Stimulated activated CD8-positive, alpha-beta memory T cell treated with anti-CD3 and anti-CD28 coated beads, Interleukin-12 subunit alpha, Interleukin-12 subunit beta, amount 100 ng/mL, for 4 hours (primary cell): ENCODE data around the gene PAX5.

Experiments used
- DNase-seq: peaks from one replicate; pipeline ENCODE4 v3.0.0-alpha.2; 2020; ENCODE audit warnings: low read depth

The PAX5 gene

GRCh38 chr9:36987891-36988290 is 46.2 kb downstream of the PAX5 start:
- DNase-seq, result no peak

- DNase-seq, result no peak
These were observed 46.7 kb downstream of the PAX5 start for GRCh38 chr9:36987409-36987808.

- DNase-seq, result no peak
These were observed 47.3 kb downstream of the PAX5 start for GRCh38 chr9:36986468-36987408.

GRCh38 chr9:36985769-36986467 is 48.1 kb downstream of the PAX5 start:
- no peak for DNase-seq

GRCh38 chr9:36985061-36985768 is 48.9 kb downstream of the PAX5 start:
- DNase-seq, result no peak

GRCh38 chr9:36980148-36980974 is 53.7 kb downstream of the PAX5 start:
- no peak for DNase-seq

- DNase-seq, result no peak
These were observed 57.6 kb downstream of the PAX5 start for GRCh38 chr9:36976371-36977030.

GRCh38 chr9:36974731-36975130 is 59.3 kb downstream of the PAX5 start:
- DNase-seq, result no peak

GRCh38 chr9:36971935-36972488 is 62.1 kb downstream of the PAX5 start:
- no peak for DNase-seq

- no peak for DNase-seq
These were observed 63.8 kb downstream of the PAX5 start for GRCh38 chr9:36970007-36970888.

- no peak for DNase-seq
These were observed 64.8 kb downstream of the PAX5 start for GRCh38 chr9:36969216-36969771.

GRCh38 chr9:36968574-36969215 is 65.4 kb downstream of the PAX5 start:
- no peak for DNase-seq

GRCh38 chr9:36967997-36968396 is 66.1 kb downstream of the PAX5 start:
- DNase-seq, result no peak

- DNase-seq, result no peak
These were observed 67.5 kb downstream of the PAX5 start for GRCh38 chr9:36966371-36967097.

GRCh38 chr9:36964791-36965190 is 69.3 kb downstream of the PAX5 start:
- no peak for DNase-seq

GRCh38 chr9:36963346-36963745 is 70.7 kb downstream of the PAX5 start:
- no peak for DNase-seq

GRCh38 chr9:36962691-36963090 is 71.4 kb downstream of the PAX5 start:
- DNase-seq, result no peak
